ENCODE data around the gene ABO. TPM values are rescaled to one million over a fixed set of nuclear protein-coding genes. Genes with fewer than 3 reads are reported as not detected.

ABO gene
- total RNA-seq, 1 donor from 2014 or later: 0.40 TPM

GRCh38 chr9:133246991-133247390 is 28.0 kb downstream of the ABO start:
- H3K36me3 Mint-ChIP-seq (ENCODE audit: low read depth): no peaks in the 10 kb centered on the region
- no peak for DNase-seq (ENCODE audit: low read depth, low spot score)
- no peak overlapping the region for H3K27ac Mint-ChIP-seq (ENCODE audit: unreplicated experiment)
- H3K27me3 Mint-ChIP-seq (ENCODE audit: low read depth): peaks cover 37% of the 10 kb centered on the region
- H3K9me3 Mint-ChIP-seq: no peaks in the 10 kb centered on the region
- TF ChIP-seq CTCF (conservative IDR thresholded peaks at IDR 0.05): no peak
- no peak overlapping the region for H3K4me3 Mint-ChIP-seq
- peaks cover 3% of the 10 kb centered on the region for H3K4me1 Mint-ChIP-seq

- TF ChIP-seq CTCF (conservative IDR thresholded peaks at IDR 0.05): no peak
- DNase-seq (ENCODE audit: low read depth, low spot score): no peak
- no peaks in the 10 kb centered on the region for H3K9me3 Mint-ChIP-seq
- H3K27ac Mint-ChIP-seq (ENCODE audit: unreplicated experiment): no peak overlapping the region
- H3K4me3 Mint-ChIP-seq: no peak overlapping the region
- peaks cover 38% of the 10 kb centered on the region for H3K27me3 Mint-ChIP-seq (ENCODE audit: low read depth)
- H3K4me1 Mint-ChIP-seq: peaks cover 3% of the 10 kb centered on the region
- no peaks in the 10 kb centered on the region for H3K36me3 Mint-ChIP-seq (ENCODE audit: low read depth)
These were observed 28.4 kb downstream of the ABO start for GRCh38 chr9:133246562-133246961.

- peaks cover 21% of the 10 kb centered on the region for H3K27me3 Mint-ChIP-seq (ENCODE audit: low read depth)
- no peak overlapping the region for H3K4me3 Mint-ChIP-seq
- no peak for DNase-seq (ENCODE audit: low read depth, low spot score)
- H3K9me3 Mint-ChIP-seq: no peaks in the 10 kb centered on the region
- TF ChIP-seq CTCF (conservative IDR thresholded peaks at IDR 0.05): no peak
- H3K36me3 Mint-ChIP-seq (ENCODE audit: low read depth): no peaks in the 10 kb centered on the region
- H3K4me1 Mint-ChIP-seq: peaks cover 15% of the 10 kb centered on the region
- no peak overlapping the region for H3K27ac Mint-ChIP-seq (ENCODE audit: unreplicated experiment)
These were observed 32.0 kb downstream of the ABO start for GRCh38 chr9:133242991-133243390.

- H3K4me1 Mint-ChIP-seq: peaks cover 22% of the 10 kb centered on the region
- H3K9me3 Mint-ChIP-seq: no peaks in the 10 kb centered on the region
- H3K36me3 Mint-ChIP-seq (ENCODE audit: low read depth): no peaks in the 10 kb centered on the region
- no peak overlapping the region for H3K4me3 Mint-ChIP-seq
- peaks cover 21% of the 10 kb centered on the region for H3K27me3 Mint-ChIP-seq (ENCODE audit: low read depth)
- DNase-seq (ENCODE audit: low read depth, low spot score): no peak
- no peak overlapping the region for H3K27ac Mint-ChIP-seq (ENCODE audit: unreplicated experiment)
- no peak for TF ChIP-seq CTCF (conservative IDR thresholded peaks at IDR 0.05)
These were observed 32.8 kb downstream of the ABO start for GRCh38 chr9:133242241-133242640.

GRCh38 chr9:133239533-133240090 is 35.4 kb downstream of the ABO start:
- no peak for TF ChIP-seq CTCF (conservative IDR thresholded peaks at IDR 0.05)
- Mint-ChIP-seq H3K27me3 (ENCODE audit: low read depth) (peaks cover 13% of the 10 kb centered on the region), H3K36me3 (ENCODE audit: low read depth) (no peaks in the 10 kb centered on the region), H3K27ac (ENCODE audit: unreplicated experiment) (no peak overlapping the region), H3K9me3 (no peaks in the 10 kb centered on the region), H3K4me1 (peaks cover 21% of the 10 kb centered on the region), H3K4me3 (no peak overlapping the region)
- no peak for DNase-seq (ENCODE audit: low read depth, low spot score)

Measured in neural crest cell (in vitro differentiated cells).